NCI-H2029 (cell line): ENCODE measurements around the gene C20orf204.

ENCODE experiments used
- DNase-seq: peaks from one replicate; lab custom pipeline; 2025; lab: John Stamatoyannopoulos, UW

Gene C20orf204

GRCh38 chr20:64042054-64042781 lies 6.2 kb downstream of the C20orf204 start:
- DNase-seq, result no peak

- DNase-seq, result no peak
Measured at GRCh38 chr20:64043768-64044167, 7.8 kb downstream of the C20orf204 start.

- no peak for DNase-seq
Measured at GRCh38 chr20:64044484-64045247, 8.7 kb downstream of the C20orf204 start.

DNA sequence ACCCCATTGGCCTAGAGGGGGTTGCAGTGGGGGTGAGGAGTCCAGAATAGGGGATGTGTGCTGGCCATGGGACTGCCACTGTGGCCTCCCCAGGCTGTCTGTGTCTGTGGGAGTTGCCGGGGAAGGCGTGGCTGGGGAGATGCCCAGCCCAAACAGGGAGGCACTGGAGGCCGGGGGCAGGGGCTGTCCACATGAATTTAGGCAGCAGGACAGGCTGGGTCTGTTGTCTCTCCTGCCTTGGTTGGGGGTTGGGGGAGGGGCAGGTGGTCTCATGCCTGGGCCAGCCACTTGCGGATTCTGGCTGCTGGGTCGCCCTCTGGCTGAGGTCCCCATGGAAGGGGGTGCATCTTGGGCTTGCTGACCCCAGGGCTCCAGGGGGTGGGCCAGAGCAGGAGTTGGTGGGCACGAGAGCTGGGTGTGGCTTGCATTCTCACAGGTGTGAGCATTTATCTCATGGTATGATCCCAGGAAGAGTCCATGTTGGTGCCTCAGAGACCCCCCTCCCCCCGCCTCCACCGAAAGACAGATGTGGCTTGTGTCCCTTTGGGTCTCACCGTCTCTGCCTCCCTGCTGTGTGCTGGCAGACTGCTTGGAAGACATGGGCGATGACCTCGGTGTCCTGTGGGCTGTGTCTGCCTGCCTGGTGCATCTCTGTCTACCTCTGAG lies 9.5 kb downstream of the C20orf204 start:
- no peak for DNase-seq

GRCh38 chr20:64047046-64047389 lies 11.0 kb downstream of the C20orf204 start:
- DNase-seq, result no peak

- DNase-seq, result no peak
Measured at GRCh38 chr20:64047968-64048401, 12.0 kb downstream of the C20orf204 start.

- DNase-seq, result no peak
Measured at GRCh38 chr20:64048402-64049044, 12.5 kb downstream of the C20orf204 start.

DNA sequence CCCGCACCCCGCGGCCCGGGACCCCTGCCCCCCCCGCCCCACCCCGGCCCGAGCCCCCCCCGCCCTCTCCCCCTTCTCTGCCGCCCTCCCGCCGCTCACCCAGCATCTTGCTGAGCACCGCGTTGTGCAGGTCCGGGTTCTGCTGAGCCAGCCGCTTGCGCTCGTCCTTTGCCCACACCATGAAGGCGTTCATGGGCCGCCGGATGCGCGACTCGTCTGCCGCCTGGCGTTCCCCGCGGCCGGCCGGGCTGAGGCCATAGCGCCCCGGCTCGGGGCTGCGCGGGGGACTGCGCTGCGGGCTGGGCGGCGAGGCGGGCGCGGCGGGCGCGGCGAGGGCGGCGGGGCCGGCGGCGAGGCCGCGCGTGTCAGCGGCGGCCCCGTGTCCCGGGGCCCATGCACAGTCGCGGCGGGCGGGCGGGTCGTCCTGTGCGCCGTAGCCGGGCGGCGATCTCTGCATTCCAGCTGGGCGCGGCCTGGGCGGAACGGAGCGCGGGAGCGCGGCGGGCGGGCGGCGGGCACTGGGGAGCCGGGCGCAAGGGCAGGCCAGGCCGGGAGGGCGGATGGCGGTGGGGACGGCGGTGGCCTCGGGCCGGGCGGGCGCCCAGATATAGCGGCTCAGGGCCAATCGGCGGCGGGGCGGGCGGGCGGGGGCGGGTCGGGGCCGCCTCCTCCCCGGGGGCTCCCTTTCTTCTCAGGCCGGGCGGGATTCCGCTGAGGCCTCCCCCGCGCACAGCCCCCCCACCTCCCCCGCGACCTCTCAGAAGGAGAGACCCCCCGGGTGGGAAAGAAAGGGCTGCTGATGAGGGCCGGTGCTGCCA lies 13.3 kb downstream of the C20orf204 start, which contains the start of gene SOX18:
Gene SOX18, minus strand, starts transcription at position 580 of the 818 bp plus-strand sequence. Its CDS starts 123 bp downstream, at position 457.
- no peak for DNase-seq

GRCh38 chr20:64049878-64050260 lies 13.9 kb downstream of the C20orf204 start:
- DNase-seq, result no peak

- no peak for DNase-seq
Measured at GRCh38 chr20:64050261-64051032, 14.5 kb downstream of the C20orf204 start.

- DNase-seq, result no peak
Measured at GRCh38 chr20:64051033-64051452, 15.1 kb downstream of the C20orf204 start.

GRCh38 chr20:64051561-64052325 lies 15.8 kb downstream of the C20orf204 start:
- DNase-seq, result no peak

DNA sequence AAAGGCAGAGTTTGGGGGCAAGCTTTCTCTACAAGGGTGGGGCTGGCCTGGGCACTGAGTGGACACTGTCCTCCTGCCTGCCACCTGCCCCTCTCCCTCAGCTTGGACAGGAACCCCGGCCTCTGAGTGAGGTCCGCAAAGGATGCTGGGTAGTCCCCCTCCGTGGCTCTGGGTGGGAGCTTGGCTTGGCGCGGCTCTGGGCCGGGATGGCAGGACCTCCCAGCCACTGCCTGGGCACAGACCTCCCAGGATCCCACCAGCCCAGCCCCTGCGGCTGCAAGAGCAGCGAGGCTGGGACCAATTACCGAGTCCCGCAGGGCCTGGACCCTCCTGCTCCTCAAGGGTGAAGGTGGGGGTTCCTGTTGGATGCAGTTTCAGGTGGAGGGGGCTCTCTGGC lies 16.3 kb downstream of the C20orf204 start:
- no peak for DNase-seq

DNA sequence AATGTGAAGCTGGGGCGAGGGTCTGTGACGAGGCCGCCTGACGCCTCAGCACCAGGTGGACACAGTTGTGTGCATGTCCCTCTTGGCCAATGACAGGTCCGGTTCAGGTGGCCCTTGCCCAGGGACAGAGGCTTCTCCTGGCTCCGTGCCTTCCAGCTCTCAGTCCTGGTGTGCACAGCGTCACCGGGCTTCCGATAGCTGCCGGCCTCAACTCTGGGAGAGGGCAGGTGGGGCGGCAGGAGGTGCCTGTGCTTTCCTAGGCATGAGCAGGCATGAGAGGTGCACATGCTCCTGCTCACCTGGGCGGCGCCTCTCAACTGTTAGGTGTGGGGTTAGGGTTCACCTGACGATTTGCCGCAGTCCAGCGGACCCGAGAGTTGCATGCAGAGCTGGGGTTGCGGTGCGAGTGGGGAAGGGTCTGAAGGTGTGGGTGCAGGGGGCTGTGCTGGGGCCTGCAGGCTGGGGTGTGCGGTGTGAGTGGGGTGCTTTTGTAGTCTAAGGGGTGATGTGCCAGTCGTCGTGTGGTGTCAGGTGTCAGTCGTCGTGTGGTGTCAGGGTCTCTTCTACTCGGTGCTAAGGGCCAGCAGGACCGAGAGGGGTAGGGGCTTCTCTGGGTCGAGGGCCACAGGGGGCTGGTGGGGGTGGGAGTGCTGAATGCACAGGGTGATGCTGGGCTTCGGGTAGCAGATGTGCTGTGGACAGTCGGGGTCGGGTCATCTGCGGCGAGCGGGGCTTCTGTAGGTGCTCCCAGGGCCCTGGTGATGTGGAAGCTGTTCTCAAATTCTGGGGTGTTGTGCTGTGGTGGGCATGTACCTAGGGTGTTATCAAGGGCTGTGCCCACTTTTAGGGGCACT lies 17.2 kb downstream of the C20orf204 start:
- no peak for DNase-seq

DNA sequence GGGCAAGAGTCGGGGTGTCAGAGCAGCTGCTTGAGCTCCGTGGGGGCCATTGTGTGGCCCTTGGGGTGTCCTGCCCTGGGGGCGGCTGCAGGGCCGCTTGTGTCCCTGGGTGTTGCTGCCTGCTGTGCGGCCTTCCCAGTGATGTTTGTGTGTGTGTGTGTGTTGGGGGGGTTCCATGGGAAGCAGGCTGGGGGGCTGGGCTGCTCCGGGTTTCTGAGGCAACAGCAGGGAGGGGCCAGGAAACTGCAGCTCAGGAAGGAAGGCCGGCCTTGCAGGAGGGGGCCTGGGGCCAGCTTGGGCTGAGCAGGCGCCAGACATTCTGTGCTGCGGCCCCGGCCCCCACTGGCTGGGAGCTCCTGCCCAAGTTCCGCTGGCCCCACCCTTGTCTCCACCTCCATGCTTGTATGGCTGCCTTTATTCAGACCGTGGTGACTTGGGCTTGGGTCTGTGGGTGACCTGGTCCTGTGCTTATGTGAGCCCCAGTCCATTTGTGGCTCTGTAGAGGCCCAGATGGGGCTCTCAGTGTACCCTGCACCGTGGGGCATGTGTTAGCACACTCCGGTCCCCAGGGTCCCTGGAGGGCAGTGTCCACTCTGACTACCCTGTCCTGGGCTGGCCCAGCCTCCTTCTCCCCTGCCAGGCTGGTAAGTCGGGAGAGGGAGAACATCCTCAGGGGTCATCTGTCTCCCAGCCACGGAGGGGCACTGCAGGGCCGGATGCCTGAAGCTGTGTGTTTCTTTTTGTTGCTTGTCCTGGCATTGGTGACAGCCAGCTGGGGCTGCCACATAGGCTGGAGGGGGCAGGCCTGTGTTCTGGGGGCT lies 18.1 kb downstream of the C20orf204 start:
- DNase-seq, result no peak

GRCh38 chr20:64055396-64055892 lies 19.5 kb downstream of the C20orf204 start:
- DNase-seq, result no peak

DNA sequence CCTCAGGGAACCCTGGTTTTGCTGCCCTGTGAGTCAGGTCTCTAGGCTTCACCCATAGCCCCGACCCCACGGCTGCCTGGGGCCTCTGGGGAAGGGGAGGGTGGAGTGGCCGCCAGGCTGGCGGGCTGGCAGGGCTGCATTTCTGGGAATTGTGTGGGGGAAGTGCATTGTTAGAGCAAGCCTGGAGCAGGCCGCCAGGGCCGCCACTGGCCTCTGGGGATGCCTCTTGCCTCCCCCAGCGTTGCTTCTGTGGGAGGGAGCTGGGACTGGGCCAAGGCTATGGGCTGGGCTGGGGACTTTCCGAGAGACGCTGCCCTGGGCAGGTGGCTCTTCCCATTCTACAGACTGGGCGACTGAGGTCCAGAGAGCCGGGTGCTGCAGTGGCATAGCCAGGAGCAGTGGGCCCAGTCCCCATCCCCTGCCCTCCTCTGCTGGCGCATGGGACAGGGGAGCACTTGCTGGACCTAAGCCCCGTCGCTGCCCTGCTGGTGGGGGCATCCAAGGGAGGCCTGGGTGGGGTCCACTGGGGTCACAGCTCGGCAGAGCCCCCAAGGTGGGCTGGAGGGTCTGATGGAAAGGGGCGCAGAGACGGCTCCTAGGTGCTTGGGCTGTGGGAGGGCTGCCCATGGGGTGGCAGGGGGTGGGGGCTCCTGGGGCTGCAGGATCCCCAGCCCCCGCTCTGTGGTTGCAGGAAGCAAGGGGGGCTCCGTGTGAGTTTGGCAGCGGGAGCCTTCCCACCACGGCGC lies 20.1 kb downstream of the C20orf204 start:
- DNase-seq, result no peak
